Uterus (tissue), 2 donors: ENCODE data around the gene TIMM13.

Source experiments
- CTCF ChIP-seq, 4 experiments: fragments of 200-600 bp in 2 of 4; fragments of 450-650 bp in 2 of 4; sonication (generic) in 2 of 4; IDR thresholded peaks; one replicate each; pipeline ENCODE4 v1.5.1; 2016 to 2019; ENCODE audit warnings: antibody characterized with exemption in 4 of 4, mild to moderate bottlenecking in 2 of 4, moderate library complexity in 1 of 4
- POLR2A ChIP-seq, 2 donors: fragments of 450-650 bp; IDR thresholded peaks; one replicate each; pipeline ENCODE4 v1.6.1; 2016; ENCODE audit warnings: antibody characterized with exemption in 2 of 2, mild to moderate bottlenecking in 1 of 2, moderate library complexity in 1 of 2

- TF ChIP-seq CTCF (IDR thresholded peaks at IDR 0.05) (no peak), POLR2A (IDR thresholded peaks at IDR 0.05) (no peak)
These were observed 50.4 kb downstream of the TIMM13 start for GRCh38 chr19:2376784-2377519.
